Measurements from ENCODE around the gene MAIP1.

The MAIP1 gene

DNA sequence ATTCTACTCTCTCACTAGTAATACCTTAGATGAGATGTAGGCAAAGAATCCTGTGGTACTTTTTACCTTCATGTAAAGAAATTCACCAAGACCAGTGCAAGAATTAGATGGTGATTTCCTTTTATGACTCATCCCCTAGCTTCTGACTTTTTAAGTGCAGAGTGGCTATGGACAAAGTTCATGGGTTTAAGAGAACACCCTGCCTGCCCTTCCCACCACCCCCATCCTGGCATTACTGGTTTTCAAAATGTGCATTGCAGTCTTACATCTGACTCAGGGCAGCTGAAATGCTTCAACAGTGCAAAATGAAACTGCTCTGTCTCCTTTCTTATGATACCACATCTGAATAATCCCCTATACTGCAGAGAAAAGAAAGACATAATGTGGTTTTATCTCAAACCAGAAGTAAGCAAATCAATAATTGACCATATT, 22.6 kb downstream of the MAIP1 start:
- H3K4me3 ChIP-seq (replicated peaks; ENCODE audit: low read depth, low read length), result no peak overlapping the region
- TF ChIP-seq, protein P1, sequence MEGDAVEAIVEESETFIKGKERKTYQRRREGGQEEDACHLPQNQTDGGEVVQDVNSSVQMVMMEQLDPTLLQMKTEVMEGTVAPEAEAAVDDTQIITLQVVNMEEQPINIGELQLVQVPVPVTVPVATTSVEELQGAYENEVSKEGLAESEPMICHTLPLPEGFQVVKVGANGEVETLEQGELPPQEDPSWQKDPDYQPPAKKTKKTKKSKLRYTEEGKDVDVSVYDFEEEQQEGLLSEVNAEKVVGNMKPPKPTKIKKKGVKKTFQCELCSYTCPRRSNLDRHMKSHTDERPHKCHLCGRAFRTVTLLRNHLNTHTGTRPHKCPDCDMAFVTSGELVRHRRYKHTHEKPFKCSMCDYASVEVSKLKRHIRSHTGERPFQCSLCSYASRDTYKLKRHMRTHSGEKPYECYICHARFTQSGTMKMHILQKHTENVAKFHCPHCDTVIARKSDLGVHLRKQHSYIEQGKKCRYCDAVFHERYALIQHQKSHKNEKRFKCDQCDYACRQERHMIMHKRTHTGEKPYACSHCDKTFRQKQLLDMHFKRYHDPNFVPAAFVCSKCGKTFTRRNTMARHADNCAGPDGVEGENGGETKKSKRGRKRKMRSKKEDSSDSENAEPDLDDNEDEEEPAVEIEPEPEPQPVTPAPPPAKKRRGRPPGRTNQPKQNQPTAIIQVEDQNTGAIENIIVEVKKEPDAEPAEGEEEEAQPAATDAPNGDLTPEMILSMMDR (IDR thresholded peaks at IDR 0.05; ENCODE audit: low read depth, low read length, missing control alignments), result no peak
- DNase-seq (ENCODE audit: extremely low read depth, low read depth), result no peak

DNA sequence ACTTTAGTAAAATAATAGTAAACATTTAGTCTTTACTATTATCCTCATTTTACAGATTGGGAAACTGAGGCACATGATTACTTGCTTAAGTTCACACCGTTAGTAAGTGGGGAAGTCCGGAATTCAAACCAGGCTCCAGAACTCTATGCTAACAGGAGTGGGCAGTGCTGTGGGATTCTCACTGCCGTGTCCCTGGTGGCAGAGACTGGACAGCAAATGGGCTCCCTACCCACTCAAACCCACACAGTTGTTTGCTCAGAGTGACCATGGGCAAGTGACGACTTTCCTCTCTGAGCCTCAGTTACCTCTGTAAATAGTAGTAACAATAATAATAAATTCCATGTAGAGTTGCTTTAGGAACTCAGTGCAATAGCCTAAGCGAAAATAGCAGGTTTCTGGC, 24.0 kb downstream of the MAIP1 start:
- DNase-seq (ENCODE audit: extremely low read depth, low read depth), result no peak
- no peak overlapping the region for H3K4me3 ChIP-seq (replicated peaks; ENCODE audit: low read depth, low read length)
- TF ChIP-seq, protein P1 (IDR thresholded peaks at IDR 0.05; ENCODE audit: low read depth, low read length, missing control alignments), result no peak

DNA sequence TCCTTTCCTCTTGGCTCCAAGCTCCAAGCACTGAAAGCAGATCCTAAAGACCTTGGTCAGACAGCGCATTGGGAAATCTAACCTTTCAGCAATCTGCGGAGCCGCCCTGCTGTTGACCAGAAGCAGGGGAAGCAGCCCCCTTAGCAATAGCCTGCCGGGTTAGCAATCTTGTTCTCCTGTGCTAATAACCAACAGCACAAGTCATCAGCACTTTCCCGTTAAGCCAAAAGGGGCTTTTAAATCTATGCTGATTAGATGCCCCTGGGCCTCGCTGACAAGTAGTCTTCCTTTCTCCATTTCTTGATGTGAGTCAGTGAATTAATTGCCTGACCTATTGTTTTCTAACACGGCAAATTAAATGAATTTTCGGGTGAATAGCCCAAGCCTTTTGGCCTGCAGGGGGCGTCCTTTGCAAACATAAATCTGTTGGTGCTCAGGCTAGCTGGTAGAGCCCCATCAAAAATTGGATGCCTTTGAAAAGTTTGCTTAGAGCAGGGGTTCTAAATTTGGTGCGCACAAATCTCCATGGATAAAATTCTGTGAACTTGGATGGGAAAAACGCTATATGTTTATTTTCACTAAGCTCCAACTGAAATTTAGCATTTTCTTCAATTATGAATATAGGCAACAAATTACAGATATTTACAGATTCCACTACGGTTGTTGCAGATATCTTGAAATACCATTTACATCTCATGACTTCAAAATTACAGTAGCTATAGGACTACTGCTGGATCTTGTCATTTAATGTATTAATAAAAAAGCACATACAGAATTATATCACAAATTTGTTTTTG, 24.6 kb downstream of the MAIP1 start:
- TF ChIP-seq, protein P1 (IDR thresholded peaks at IDR 0.05; ENCODE audit: low read depth, low read length, missing control alignments), result peak; percentile 78
- peak; percentile 63 for DNase-seq (ENCODE audit: extremely low read depth, low read depth)
- H3K4me3 ChIP-seq (replicated peaks; ENCODE audit: low read depth, low read length), result no peak overlapping the region

DNA sequence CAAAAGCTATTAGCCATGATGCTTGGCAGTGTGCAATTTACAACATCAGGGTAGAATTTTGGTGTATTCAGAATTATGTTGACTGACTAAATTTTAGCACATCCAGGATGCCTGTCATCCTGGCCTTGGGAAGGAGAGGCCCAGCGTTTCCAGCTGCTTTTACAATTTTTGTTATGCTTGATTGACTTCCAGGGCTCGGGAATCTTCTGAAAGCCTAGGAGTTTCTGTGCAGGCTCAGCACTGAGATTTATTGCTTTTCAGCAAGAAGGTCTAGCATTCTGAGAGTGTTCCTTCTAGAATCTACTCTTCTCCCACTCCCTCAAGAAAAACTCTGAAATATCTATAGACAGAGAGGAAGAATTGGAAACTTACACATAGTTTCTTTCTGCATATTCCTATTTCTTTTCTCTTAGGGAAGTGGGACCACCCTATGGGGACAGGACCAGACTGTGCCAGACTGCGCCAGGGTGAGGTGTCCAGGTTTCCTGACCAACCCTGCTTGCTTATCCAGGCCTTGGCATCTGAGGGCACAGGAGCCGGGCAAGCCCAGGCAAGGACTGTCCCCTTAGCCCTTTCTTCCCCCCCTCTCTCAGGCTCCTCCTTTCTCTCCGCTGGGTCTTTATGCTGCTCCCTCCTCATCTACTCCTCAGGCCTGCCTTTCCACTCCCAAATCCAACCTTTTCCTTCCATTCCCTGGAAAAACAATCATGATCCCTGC, 26.9 kb downstream of the MAIP1 start:
- no peak for DNase-seq (ENCODE audit: extremely low read depth, low read depth)
- H3K4me3 ChIP-seq (replicated peaks; ENCODE audit: low read depth, low read length), result no peak overlapping the region
- TF ChIP-seq, protein P1 (IDR thresholded peaks at IDR 0.05; ENCODE audit: low read depth, low read length, missing control alignments), result no peak

DNA sequence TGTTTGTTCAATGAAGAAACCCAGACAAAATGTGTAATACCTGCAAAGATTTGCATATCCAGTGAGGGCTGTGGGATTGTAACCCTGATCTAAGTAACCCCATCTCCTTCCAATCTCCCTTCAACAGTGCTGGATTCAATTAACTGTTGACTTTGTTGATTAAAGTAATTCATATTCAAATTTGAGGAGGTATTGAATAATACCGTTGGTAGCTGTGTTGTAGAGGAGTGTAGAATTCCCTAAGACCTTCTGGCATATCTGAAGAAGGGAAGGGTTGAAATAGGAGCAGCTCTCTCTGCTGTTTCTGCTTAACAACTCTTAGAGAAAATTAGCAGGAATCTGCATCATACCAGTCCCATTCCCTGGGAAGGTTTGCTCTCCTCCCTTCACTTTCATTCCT, 28.2 kb downstream of the MAIP1 start:
- H3K4me3 ChIP-seq (replicated peaks; ENCODE audit: low read depth, low read length), result no peak overlapping the region
- TF ChIP-seq, protein P1 (IDR thresholded peaks at IDR 0.05; ENCODE audit: low read depth, low read length, missing control alignments), result no peak
- DNase-seq (ENCODE audit: extremely low read depth, low read depth), result no peak

DNA sequence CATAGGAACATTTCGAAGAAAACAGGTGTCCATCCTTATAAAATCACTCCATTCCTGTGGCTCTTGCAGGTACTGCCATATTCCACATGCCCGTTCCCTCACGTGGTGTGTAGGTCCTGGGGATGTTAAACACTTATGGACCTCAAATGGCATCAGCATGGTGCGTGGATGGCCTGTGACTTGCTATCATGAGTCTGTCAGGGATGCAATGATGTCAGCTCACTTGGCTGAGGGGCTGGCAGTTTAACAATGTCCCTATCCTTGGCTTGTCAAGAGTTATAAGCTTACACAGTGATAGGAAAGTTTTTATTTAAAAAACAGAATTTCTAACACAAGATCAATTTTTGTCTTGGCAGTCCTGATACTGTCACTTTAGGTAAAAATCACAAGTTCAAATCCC, 28.8 kb downstream of the MAIP1 start:
- TF ChIP-seq, protein P1 (IDR thresholded peaks at IDR 0.05; ENCODE audit: low read depth, low read length, missing control alignments), result no peak
- DNase-seq (ENCODE audit: extremely low read depth, low read depth), result no peak
- no peak overlapping the region for H3K4me3 ChIP-seq (replicated peaks; ENCODE audit: low read depth, low read length)

Measured in HFF-Myc (cell line).